ENCODE results near the gene PCK1.

DNA sequence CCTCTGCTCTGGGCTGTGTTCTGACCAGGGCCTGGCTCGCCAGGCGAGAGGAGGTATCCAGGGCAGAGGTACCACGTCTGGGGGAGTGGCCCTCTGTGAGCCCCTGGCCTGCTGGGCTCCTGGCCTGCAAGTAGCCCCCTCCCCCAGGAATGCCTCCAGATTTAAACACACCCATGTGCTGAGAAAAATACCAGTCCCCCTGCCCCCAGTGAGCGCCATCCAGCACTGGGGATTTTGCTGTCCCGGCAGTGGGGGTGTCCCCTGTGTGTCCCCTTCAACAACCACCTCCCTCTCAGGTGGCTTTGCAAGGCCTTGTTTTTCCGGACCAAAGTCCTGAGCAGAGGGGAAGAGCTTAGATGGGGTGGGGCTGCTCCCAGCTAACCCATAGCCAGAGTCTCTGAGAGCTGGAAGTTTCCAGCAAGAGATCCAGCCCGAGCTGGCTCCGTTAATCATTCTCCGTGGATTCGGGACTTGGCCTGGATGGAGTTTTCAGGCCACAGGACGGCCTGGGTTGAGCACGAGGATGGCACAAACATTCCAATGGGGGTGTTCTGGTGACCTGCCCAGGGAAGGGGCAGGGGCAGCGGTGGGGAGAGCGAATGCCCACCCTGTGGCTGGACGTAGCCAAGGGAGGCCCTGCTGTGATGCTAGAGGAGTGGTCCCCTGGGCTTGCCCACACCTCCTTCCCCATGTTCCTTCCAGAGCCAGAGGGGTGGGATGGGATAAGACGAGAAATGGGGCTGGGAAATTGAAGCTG is 29.0 kb downstream of the PCK1 start:
- TF ChIP-seq CTCF (IDR thresholded peaks at IDR 0.05) (no peak), POLR2A (IDR thresholded peaks at IDR 0.05) (no peak)

Data from ovary (tissue), 3 donors.